ENCODE data around the gene MPC1. TPM values are rescaled to one million over a fixed set of nuclear protein-coding genes. Genes with fewer than 3 reads are reported as not detected.

Gene MPC1
- total RNA-seq, 5 donors from 2014 or later (not counting 1 experiment from before 2014, with no cell fraction given), result 23.8 to 31.2 (median 27.5) TPM

GRCh38 chr6:166344240-166344639, 38.5 kb downstream of the MPC1 start:
- POLR2A ChIA-PET, result no interaction called here

GRCh38 chr6:166343150-166343487, 39.6 kb downstream of the MPC1 start:
- Histone ChIP-seq H3K4me1 (ENCODE audit: control insufficient read depth in 1 of 2, extremely low read depth in 1 of 2, insufficient read depth in 2 of 2, low read length in 2 of 2) (peaks cover 16 to 36% of the 10 kb centered on the region in 2 experiments), H3K9me3 (no peaks in the 10 kb centered on the region), H3K27me3 (replicated peaks in 1 of 2; ENCODE audit: control insufficient read depth in 2 of 2, extremely low read depth in 1 of 2, insufficient read depth in 2 of 2, low read length in 1 of 2) (no peaks in the 10 kb centered on the region), H3K36me3 (ENCODE audit: control insufficient read depth in 2 of 2, extremely low read depth in 1 of 2, insufficient read depth in 1 of 2, low read length in 1 of 2) (no peaks in the 10 kb centered on the region), H3K4me3 (ENCODE audit: control insufficient read depth in 1 of 2, extremely low read depth in 1 of 2, low read length in 1 of 2) (peak overlapping the region; percentile 62 to 98), H3K27ac (ENCODE audit: low read length) (peak overlapping the region; percentile 85)
- Mint-ChIP-seq H3K9me3 (no peaks in the 10 kb centered on the region), H3K4me3 (peak overlapping the region; percentile 85 to 94 (median 87)), H3K36me3 (peaks cover 4% of the 10 kb centered on the region), H3K4me1 (peaks cover 9 to 15% (median 13%) of the 10 kb centered on the region in 3 donors), H3K27me3 (no peaks in the 10 kb centered on the region), H3K27ac (peak overlapping the region; percentile 29 to 60)
- CTCF ChIA-PET, result interaction anchor here in 1 of 2 donors (1.4 kb wide), 1 partner anchor 67 kb away, joined by 4 read pairs; no protein-coding TSS in a partner anchor
- POLR2A ChIA-PET, result interaction anchor here in 1 of 2 donors (0.7 kb wide), 1 partner anchor 38 kb away, joined by 4 read pairs; no protein-coding TSS in a partner anchor
- DNase-seq (no peak), ATAC-seq (replicated peaks in 1 of 4) (no peak)
- no CpG with 5 or more reads among the region's 3 CpGs for WGBS (ENCODE audit: insufficient coverage)

More at GRCh38 chr6:166344240-166344639, 38.5 kb downstream of the MPC1 start:
- Mint-ChIP-seq H3K36me3 (no peaks in the 10 kb centered on the region), H3K4me1 (peaks cover 9 to 15% (median 13%) of the 10 kb centered on the region in 3 donors), H3K27me3 (no peaks in the 10 kb centered on the region), H3K4me3 (peak overlapping the region in 1 of 3 donors; percentile 47), H3K27ac (no peak overlapping the region), H3K9me3 (peaks cover 0 to 2% (median 0%) of the 10 kb centered on the region in 3 donors)
- Histone ChIP-seq H3K4me3 (ENCODE audit: control insufficient read depth in 1 of 2, extremely low read depth in 1 of 2, low read length in 1 of 2) (no peak overlapping the region), H3K4me1 (ENCODE audit: control insufficient read depth in 1 of 2, extremely low read depth in 1 of 2, insufficient read depth in 2 of 2, low read length in 2 of 2) (peaks cover 11 to 26% of the 10 kb centered on the region in 2 experiments), H3K27me3 (replicated peaks in 1 of 2; ENCODE audit: control insufficient read depth in 2 of 2, extremely low read depth in 1 of 2, insufficient read depth in 2 of 2, low read length in 1 of 2) (no peaks in the 10 kb centered on the region), H3K9me3 (no peaks in the 10 kb centered on the region), H3K27ac (ENCODE audit: low read length) (no peak overlapping the region), H3K36me3 (ENCODE audit: control insufficient read depth in 2 of 2, extremely low read depth in 1 of 2, insufficient read depth in 1 of 2, low read length in 1 of 2) (no peaks in the 10 kb centered on the region)
- WGBS (ENCODE audit: insufficient coverage), result 91% methylated on average over 6 of the region's 8 CpGs
- CTCF ChIA-PET, result no interaction called here
- DNase-seq (no peak), ATAC-seq (replicated peaks in 1 of 4) (no peak)

- peak within 1 kb of the TSS; percentile 85 to 94 (median 87) for H3K4me3 Mint-ChIP-seq
- H3K4me1 ChIP-seq (ENCODE audit: control insufficient read depth in 1 of 2, extremely low read depth in 1 of 2, insufficient read depth in 2 of 2, low read length in 2 of 2), result peaks cover 16 to 36% of the 10 kb centered on the region in 2 experiments
- peaks cover 9 to 17% (median 13%) of the 10 kb centered on the region in 3 donors for H3K4me1 Mint-ChIP-seq
- ATAC-seq (replicated peaks in 1 of 4) (peak; percentile 59 to 73 (median 70)), DNase-seq (peak; percentile 20 to 76 (median 56))
- H3K9me3 Mint-ChIP-seq, result no peaks in the 10 kb centered on the region
- H3K9me3 ChIP-seq, result no peaks in the 10 kb centered on the region
- no peaks in the 10 kb centered on the region for H3K27me3 ChIP-seq (replicated peaks in 1 of 2; ENCODE audit: control insufficient read depth in 2 of 2, extremely low read depth in 1 of 2, insufficient read depth in 2 of 2, low read length in 1 of 2)
- H3K4me3 ChIP-seq (ENCODE audit: control insufficient read depth in 1 of 2, extremely low read depth in 1 of 2, low read length in 1 of 2), result peak within 1 kb of the TSS; percentile 62 to 98
- under 1% methylated on average over 72 of the region's 73 CpGs for WGBS (ENCODE audit: insufficient coverage)
- H3K27ac Mint-ChIP-seq, result peak within 1 kb of the TSS; percentile 91 to 93
- POLR2A ChIA-PET, result interaction anchor here in 1 of 2 donors (0.7 kb wide), 1 partner anchor 39 kb away, joined by 4 read pairs; no protein-coding TSS in a partner anchor
- CTCF ChIA-PET, result interaction anchor here in 1 of 2 donors (1.0 to 1.4 kb wide), 2 partner anchors 39 to 67 kb away, joined by 4 to 6 read pairs; no protein-coding TSS in a partner anchor
- peaks cover 0 to 4% of the 10 kb centered on the region in 2 donors for H3K36me3 ChIP-seq (ENCODE audit: control insufficient read depth in 2 of 2, extremely low read depth in 1 of 2, insufficient read depth in 1 of 2, low read length in 1 of 2)
- H3K36me3 Mint-ChIP-seq, result peaks cover 9% of the 10 kb centered on the region
- H3K27ac ChIP-seq (ENCODE audit: low read length), result peak within 1 kb of the TSS; percentile 85
- no peaks in the 10 kb centered on the region for H3K27me3 Mint-ChIP-seq
These were observed 40.2 kb downstream of the MPC1 start, which contains the start of gene SFT2D1 for GRCh38 chr6:166342349-166343149. Gene SFT2D1, minus strand, starts transcription at chr6:166342545. Its CDS starts 64 bp downstream, at chr6:166342481.

GRCh38 chr6:166341977-166342348, 40.8 kb downstream of the MPC1 start:
- DNase-seq, result peak in 4 of 35 experiments; percentile 2 to 38 (median 16)

GRCh38 chr6:166341464-166341863, 41.3 kb downstream of the MPC1 start:
- Histone ChIP-seq H3K9me3 (no peaks in the 10 kb centered on the region), H3K4me3 (ENCODE audit: control insufficient read depth in 1 of 2, extremely low read depth in 1 of 2, low read length in 1 of 2) (peak overlapping the region; percentile 62 to 98), H3K27me3 (replicated peaks in 1 of 2; ENCODE audit: control insufficient read depth in 2 of 2, extremely low read depth in 1 of 2, insufficient read depth in 2 of 2, low read length in 1 of 2) (no peaks in the 10 kb centered on the region), H3K27ac (ENCODE audit: low read length) (peak overlapping the region; percentile 85), H3K4me1 (ENCODE audit: control insufficient read depth in 1 of 2, extremely low read depth in 1 of 2, insufficient read depth in 2 of 2, low read length in 2 of 2) (peaks cover 16 to 45% of the 10 kb centered on the region in 2 experiments), H3K36me3 (ENCODE audit: control insufficient read depth in 2 of 2, extremely low read depth in 1 of 2, insufficient read depth in 1 of 2, low read length in 1 of 2) (peaks cover 0 to 15% of the 10 kb centered on the region in 2 donors)
- peaks cover 14 to 22% (median 17%) of the 10 kb centered on the region in 3 donors for H3K4me1 Mint-ChIP-seq
- H3K27me3 Mint-ChIP-seq, result no peaks in the 10 kb centered on the region
- peaks cover 13% of the 10 kb centered on the region for H3K36me3 Mint-ChIP-seq
- ATAC-seq (replicated peaks in 1 of 4) (peak; percentile 48 to 69 (median 52)), DNase-seq (peak in 8 of 35 experiments; percentile 5 to 55 (median 20))
- H3K4me3 Mint-ChIP-seq, result peak overlapping the region; percentile 85 to 94 (median 87)
- peak overlapping the region; percentile 91 to 93 for H3K27ac Mint-ChIP-seq
- WGBS (ENCODE audit: insufficient coverage), result 2% methylated on average over 7 of the region's 7 CpGs
- ChIA-PET CTCF (interaction anchor here in 1 of 2 donors (1.0 kb wide), 1 partner anchor 40 kb away, joined by 6 read pairs; no protein-coding TSS in a partner anchor), POLR2A (no interaction called here)
- H3K9me3 Mint-ChIP-seq, result no peaks in the 10 kb centered on the region

More at GRCh38 chr6:166341977-166342348, 40.8 kb downstream of the MPC1 start:
- H3K9me3 ChIP-seq, result no peaks in the 10 kb centered on the region
- H3K4me1 ChIP-seq (ENCODE audit: control insufficient read depth in 1 of 2, extremely low read depth in 1 of 2, insufficient read depth in 2 of 2, low read length in 2 of 2), result peaks cover 16 to 40% of the 10 kb centered on the region in 2 experiments
- H3K36me3 Mint-ChIP-seq, result peaks cover 13% of the 10 kb centered on the region
- H3K4me1 Mint-ChIP-seq, result peaks cover 9 to 22% (median 13%) of the 10 kb centered on the region in 3 donors
- no peaks in the 10 kb centered on the region for H3K27me3 ChIP-seq (replicated peaks in 1 of 2; ENCODE audit: control insufficient read depth in 2 of 2, extremely low read depth in 1 of 2, insufficient read depth in 2 of 2, low read length in 1 of 2)
- H3K27ac Mint-ChIP-seq, result peak overlapping the region; percentile 91 to 93
- WGBS (ENCODE audit: insufficient coverage), result 0% methylated on average over 13 of the region's 16 CpGs
- peak overlapping the region; percentile 85 for H3K27ac ChIP-seq (ENCODE audit: low read length)
- ChIA-PET POLR2A (no interaction called here), CTCF (interaction anchor here in 1 of 2 donors (1.0 to 1.4 kb wide), 2 partner anchors 39 to 66 kb away, joined by 4 to 6 read pairs; no protein-coding TSS in a partner anchor)
- peak overlapping the region; percentile 85 to 94 (median 87) for H3K4me3 Mint-ChIP-seq
- H3K4me3 ChIP-seq (ENCODE audit: control insufficient read depth in 1 of 2, extremely low read depth in 1 of 2, low read length in 1 of 2), result peak overlapping the region; percentile 62 to 98
- H3K9me3 Mint-ChIP-seq, result no peaks in the 10 kb centered on the region
- peaks cover 0 to 10% of the 10 kb centered on the region in 2 donors for H3K36me3 ChIP-seq (ENCODE audit: control insufficient read depth in 2 of 2, extremely low read depth in 1 of 2, insufficient read depth in 1 of 2, low read length in 1 of 2)
- no peaks in the 10 kb centered on the region for H3K27me3 Mint-ChIP-seq
- peak; percentile 28 to 58 (median 44) for ATAC-seq (replicated peaks in 1 of 4)

- 98% methylated on average over 9 of the region's 9 CpGs for WGBS (ENCODE audit: insufficient coverage)
- no peak overlapping the region for H3K27ac ChIP-seq (ENCODE audit: low read length)
- no peaks in the 10 kb centered on the region for H3K27me3 ChIP-seq (replicated peaks in 1 of 2; ENCODE audit: control insufficient read depth in 2 of 2, extremely low read depth in 1 of 2, insufficient read depth in 2 of 2, low read length in 1 of 2)
- no peaks in the 10 kb centered on the region for H3K27me3 Mint-ChIP-seq
- ATAC-seq (replicated peaks in 1 of 4) (no peak), DNase-seq (no peak)
- no peak overlapping the region for H3K4me3 ChIP-seq (ENCODE audit: control insufficient read depth in 1 of 2, extremely low read depth in 1 of 2, low read length in 1 of 2)
- H3K4me1 ChIP-seq (ENCODE audit: control insufficient read depth in 1 of 2, extremely low read depth in 1 of 2, insufficient read depth in 2 of 2, low read length in 2 of 2), result peaks cover 23 to 65% of the 10 kb centered on the region in 2 experiments
- peaks cover 30% of the 10 kb centered on the region for H3K36me3 Mint-ChIP-seq
- no peak overlapping the region for H3K27ac Mint-ChIP-seq
- H3K9me3 ChIP-seq, result no peaks in the 10 kb centered on the region
- no peak overlapping the region for H3K4me3 Mint-ChIP-seq
- H3K9me3 Mint-ChIP-seq, result no peaks in the 10 kb centered on the region
- ChIA-PET POLR2A (no interaction called here), CTCF (no interaction called here)
- H3K4me1 Mint-ChIP-seq, result peaks cover 39 to 43% (median 40%) of the 10 kb centered on the region in 3 donors
- peaks cover 8 to 21% of the 10 kb centered on the region in 2 donors for H3K36me3 ChIP-seq (ENCODE audit: control insufficient read depth in 2 of 2, extremely low read depth in 1 of 2, insufficient read depth in 1 of 2, low read length in 1 of 2)
These were observed 43.9 kb downstream of the MPC1 start for GRCh38 chr6:166338854-166339253.
